Anterior cingulate cortex (tissue), 58 donors: Measurements from ENCODE around the gene PFN1.

Source experiments
- DNase-seq, 58 donors: peaks; one replicate each; lab custom pipeline; 2025; lab: John Stamatoyannopoulos, UW

Gene PFN1

GRCh38 chr17:4948166-4948930, at the start of gene PFN1:
TSS of gene PFN1 (minus strand) at chr17:4948530. CDS start at chr17:4948394, 136 bp downstream.
- peak in 57 of 58 donors; percentile 29 to 90 (median 78) for DNase-seq

GRCh38 chr17:4997302-4998026, 49.1 kb upstream of the PFN1 start, which contains the start of the genes INCA1 and KIF1C:
TSS of gene INCA1 (minus strand) at chr17:4997522. CDS start at chr17:4994437, 3,085 bp downstream.
TSS of gene KIF1C (plus strand) at chr17:4997950. CDS start at chr17:5000247, 2,297 bp downstream.
- peak; percentile 70 to 97 (median 91) for DNase-seq

- no peak for DNase-seq
Measured at GRCh38 chr17:4994081-4994595, 45.8 kb upstream of the PFN1 start.

- DNase-seq = peak in 5 of 58 donors; percentile 41 to 80 (median 53)
Measured at GRCh38 chr17:4987767-4988567, 39.6 kb upstream of the PFN1 start.

GRCh38 chr17:4986951-4987766, 38.8 kb upstream of the PFN1 start, which contains the start of gene CAMTA2:
TSS of gene CAMTA2 (minus strand) at chr17:4987675. CDS start at chr17:4986222, 1,453 bp downstream.
- DNase-seq = peak in 57 of 58 donors; percentile 36 to 92 (median 79)

GRCh38 chr17:4986403-4986802, 38.1 kb upstream of the PFN1 start:
- peak in 2 of 58 donors; percentile 14 to 30 for DNase-seq

GRCh38 chr17:4982305-4982704, 34.0 kb upstream of the PFN1 start:
- DNase-seq = no peak

GRCh38 chr17:4980644-4981216, 32.4 kb upstream of the PFN1 start:
- DNase-seq = peak in 2 of 58 donors; percentile 12 to 32

GRCh38 chr17:4978726-4979125, 30.4 kb upstream of the PFN1 start:
- no peak for DNase-seq

- DNase-seq = peak in 2 of 58 donors; percentile 11 to 12
Measured at GRCh38 chr17:4974115-4974670, 25.9 kb upstream of the PFN1 start.

GRCh38 chr17:4973256-4974114, 25.2 kb upstream of the PFN1 start:
- no peak for DNase-seq

- DNase-seq = no peak
Measured at GRCh38 chr17:4972752-4973151, 24.4 kb upstream of the PFN1 start.

GRCh38 chr17:4972322-4972721, 24.0 kb upstream of the PFN1 start:
- DNase-seq = no peak

GRCh38 chr17:4971826-4972225, 23.5 kb upstream of the PFN1 start:
- DNase-seq = no peak

GRCh38 chr17:4970273-4970672, 21.9 kb upstream of the PFN1 start:
- DNase-seq = no peak

- DNase-seq = no peak
Measured at GRCh38 chr17:4969551-4970173, 21.3 kb upstream of the PFN1 start.

GRCh38 chr17:4969047-4969550, 20.8 kb upstream of the PFN1 start:
- DNase-seq = no peak
